BLaER1 treated with 17β-estradiol and CSF1 and Interleukin-3, amounts not matched to agents 10 nM and 100 nM (cell line): Measurements from ENCODE around the gene CTTN.

Experiments used
- H3K27ac ChIP-seq, 11 experiments: shearing (Covaris generic); formaldehyde crosslinking; 2 replicates each; pipeline ENCODE4 v1.8.1; 2022
- H3K27me3 ChIP-seq, 11 experiments: shearing (Covaris generic); formaldehyde crosslinking; 2 replicates each; pipeline ENCODE4 v1.8.1; 2022
- H3K36me3 ChIP-seq, 11 experiments: shearing (Covaris generic); formaldehyde crosslinking; 2 replicates each; pipeline ENCODE4 v1.8.1; 2022
- H3K4me1 ChIP-seq, 10 experiments: shearing (Covaris generic); formaldehyde crosslinking; 2 replicates each; pipeline ENCODE4 v1.8.1; 2022
- H3K4me2 ChIP-seq, 11 experiments: shearing (Covaris generic); formaldehyde crosslinking; 2 replicates each; pipeline ENCODE4 v1.8.1; 2022
- H3K4me3 ChIP-seq, 10 experiments: shearing (Covaris generic); formaldehyde crosslinking; 2 replicates each; pipeline ENCODE4 v1.8.1; 2022
- H3K9ac ChIP-seq, 11 experiments: shearing (Covaris generic); formaldehyde crosslinking; 2 replicates each; pipeline ENCODE4 v1.8.1; 2022
- H3K9me3 ChIP-seq, 11 experiments: shearing (Covaris generic); formaldehyde crosslinking; replicated peaks in 1 of 11; 2 replicates each; pipeline ENCODE4 v1.8.1; 2022
- H4K20me1 ChIP-seq, 11 experiments: shearing (Covaris generic); formaldehyde crosslinking; 2 replicates each; pipeline ENCODE4 v1.8.1; 2022
- Cebpa-rat ChIP-seq, 11 experiments: shearing (Covaris generic); IDR thresholded peaks; 2 replicates each; pipeline ENCODE4 v1.8.1; 2022

CTTN gene

GRCh38 chr11:70432065-70432464 lies 33.7 kb downstream of the CTTN start:
- H3K9me3 ChIP-seq, result no peaks in the 10 kb centered on the region
- H3K9ac ChIP-seq, result peak overlapping the region in 4 of 11 experiments; percentile 7 to 47 (median 16); a peak in 3 of 22 replicates
- no peak overlapping the region; a peak in 1 of 20 replicates for H3K4me3 ChIP-seq
- H3K27ac ChIP-seq, result peak overlapping the region in 1 of 11 experiments; percentile 1; a peak in 2 of 22 replicates
- peaks cover 48 to 80% (median 76%) of the 10 kb centered on the region in 10 experiments for H3K4me1 ChIP-seq
- peaks cover 0 to 89% (median 7%) of the 10 kb centered on the region in 11 experiments; a peak in 16 of 22 replicates for H4K20me1 ChIP-seq
- TF ChIP-seq Cebpa-rat (IDR thresholded peaks at IDR 0.05), result no peak
- peak overlapping the region; percentile 15 to 87 (median 74) for H3K4me2 ChIP-seq
- H3K36me3 ChIP-seq, result no peaks in the 10 kb centered on the region
- H3K27me3 ChIP-seq, result peaks cover 18 to 100% (median 40%) of the 10 kb centered on the region in 11 experiments; a peak in 18 of 22 replicates

- peak overlapping the region; percentile 15 to 87 (median 74) for H3K4me2 ChIP-seq
- peaks cover 0 to 89% (median 8%) of the 10 kb centered on the region in 11 experiments; a peak in 16 of 22 replicates for H4K20me1 ChIP-seq
- TF ChIP-seq Cebpa-rat (IDR thresholded peaks at IDR 0.05), result no peak
- H3K27ac ChIP-seq, result peak overlapping the region in 1 of 11 experiments; percentile 1; a peak in 2 of 22 replicates
- peak overlapping the region in 4 of 11 experiments; percentile 9 to 47 (median 21); a peak in 3 of 22 replicates for H3K9ac ChIP-seq
- H3K4me1 ChIP-seq, result peaks cover 53 to 85% (median 81%) of the 10 kb centered on the region in 10 experiments
- no peaks in the 10 kb centered on the region for H3K9me3 ChIP-seq
- no peak overlapping the region for H3K4me3 ChIP-seq
- peaks cover 18 to 100% (median 40%) of the 10 kb centered on the region in 11 experiments; a peak in 18 of 22 replicates for H3K27me3 ChIP-seq
- no peaks in the 10 kb centered on the region for H3K36me3 ChIP-seq
These were observed 34.3 kb downstream of the CTTN start for GRCh38 chr11:70432580-70432979.

- peak overlapping the region in 10 of 11 experiments; percentile 66 to 87 (median 74); a peak in 19 of 22 replicates for H3K4me2 ChIP-seq
- peaks cover 0 to 93% (median 8%) of the 10 kb centered on the region in 11 experiments; a peak in 16 of 22 replicates for H4K20me1 ChIP-seq
- H3K4me1 ChIP-seq, result peaks cover 56 to 90% (median 86%) of the 10 kb centered on the region in 10 experiments
- peak overlapping the region in 3 of 11 experiments; percentile 9 to 21 (median 13); a peak in 3 of 22 replicates for H3K9ac ChIP-seq
- H3K4me3 ChIP-seq, result no peak overlapping the region
- peaks cover 18 to 100% (median 40%) of the 10 kb centered on the region in 11 experiments; a peak in 18 of 22 replicates for H3K27me3 ChIP-seq
- peak overlapping the region in 1 of 11 experiments; percentile 1; a peak in 1 of 22 replicates for H3K27ac ChIP-seq
- no peaks in the 10 kb centered on the region for H3K9me3 ChIP-seq
- H3K36me3 ChIP-seq, result no peaks in the 10 kb centered on the region
- no peak for TF ChIP-seq Cebpa-rat (IDR thresholded peaks at IDR 0.05)
These were observed 34.7 kb downstream of the CTTN start for GRCh38 chr11:70433038-70433437.

GRCh38 chr11:70433526-70433925 lies 35.2 kb downstream of the CTTN start:
- no peak for TF ChIP-seq Cebpa-rat (IDR thresholded peaks at IDR 0.05)
- peak overlapping the region; percentile 64 to 87 (median 75) for H3K4me2 ChIP-seq
- H3K4me1 ChIP-seq, result peaks cover 61 to 95% (median 91%) of the 10 kb centered on the region in 10 experiments
- no peaks in the 10 kb centered on the region for H3K36me3 ChIP-seq
- peaks cover 0 to 96% (median 8%) of the 10 kb centered on the region in 11 experiments; a peak in 16 of 22 replicates for H4K20me1 ChIP-seq
- no peaks in the 10 kb centered on the region for H3K9me3 ChIP-seq
- H3K27ac ChIP-seq, result no peak overlapping the region
- H3K9ac ChIP-seq, result peak overlapping the region in 2 of 11 experiments; percentile 13 to 30; a peak in 2 of 22 replicates
- H3K4me3 ChIP-seq, result no peak overlapping the region
- peaks cover 18 to 100% (median 40%) of the 10 kb centered on the region in 11 experiments; a peak in 18 of 22 replicates for H3K27me3 ChIP-seq

GRCh38 chr11:70433966-70434812 lies 35.9 kb downstream of the CTTN start:
- Histone ChIP-seq H3K9me3 (no peaks in the 10 kb centered on the region), H3K27me3 (peaks cover 18 to 98% (median 40%) of the 10 kb centered on the region in 11 experiments; a peak in 18 of 22 replicates), H3K4me1 (peaks cover 65 to 100% (median 96%) of the 10 kb centered on the region in 10 experiments), H3K4me2 (peak overlapping the region; percentile 64 to 87 (median 75)), H3K27ac (no peak overlapping the region), H4K20me1 (peaks cover 0 to 90% (median 8%) of the 10 kb centered on the region in 11 experiments; a peak in 16 of 22 replicates), H3K36me3 (no peaks in the 10 kb centered on the region), H3K9ac (peak overlapping the region in 4 of 11 experiments; percentile 15 to 43 (median 29); a peak in 3 of 22 replicates), H3K4me3 (no peak overlapping the region)
- no peak for TF ChIP-seq Cebpa-rat (IDR thresholded peaks at IDR 0.05)

GRCh38 chr11:70434813-70435278 lies 36.5 kb downstream of the CTTN start:
- TF ChIP-seq Cebpa-rat (IDR thresholded peaks at IDR 0.05), result no peak
- no peaks in the 10 kb centered on the region for H3K9me3 ChIP-seq
- H3K4me2 ChIP-seq, result peak overlapping the region; percentile 64 to 87 (median 75)
- no peaks in the 10 kb centered on the region for H3K36me3 ChIP-seq
- no peak overlapping the region for H3K4me3 ChIP-seq
- H3K4me1 ChIP-seq, result peaks cover 65 to 100% (median 91%) of the 10 kb centered on the region in 10 experiments
- H3K27me3 ChIP-seq, result peaks cover 18 to 95% (median 40%) of the 10 kb centered on the region in 11 experiments; a peak in 18 of 22 replicates
- peaks cover 0 to 83% (median 8%) of the 10 kb centered on the region in 11 experiments; a peak in 16 of 22 replicates for H4K20me1 ChIP-seq
- peak overlapping the region in 1 of 11 experiments; percentile 43; a peak in 1 of 22 replicates for H3K9ac ChIP-seq
- no peak overlapping the region for H3K27ac ChIP-seq

- Histone ChIP-seq H3K27me3 (peaks cover 18 to 90% (median 40%) of the 10 kb centered on the region in 11 experiments; a peak in 18 of 22 replicates), H3K4me2 (peak overlapping the region in 8 of 11 experiments; percentile 71 to 87 (median 80); a peak in 15 of 22 replicates), H4K20me1 (peaks cover 0 to 78% (median 8%) of the 10 kb centered on the region in 11 experiments; a peak in 15 of 22 replicates), H3K27ac (no peak overlapping the region), H3K9ac (no peak overlapping the region; a peak in 1 of 22 replicates), H3K4me1 (peaks cover 60 to 100% (median 86%) of the 10 kb centered on the region in 10 experiments), H3K9me3 (no peaks in the 10 kb centered on the region), H3K4me3 (no peak overlapping the region), H3K36me3 (no peaks in the 10 kb centered on the region)
- no peak for TF ChIP-seq Cebpa-rat (IDR thresholded peaks at IDR 0.05)
These were observed 37.0 kb downstream of the CTTN start for GRCh38 chr11:70435361-70435760.

- Histone ChIP-seq H3K9ac (no peak overlapping the region; a peak in 1 of 22 replicates), H3K4me3 (no peak overlapping the region), H4K20me1 (peaks cover 0 to 72% (median 8%) of the 10 kb centered on the region in 11 experiments; a peak in 13 of 22 replicates), H3K36me3 (no peaks in the 10 kb centered on the region), H3K4me2 (peak overlapping the region in 8 of 11 experiments; percentile 71 to 87 (median 80); a peak in 15 of 22 replicates), H3K9me3 (no peaks in the 10 kb centered on the region), H3K4me1 (peaks cover 64 to 94% (median 84%) of the 10 kb centered on the region in 10 experiments), H3K27me3 (peaks cover 18 to 84% (median 37%) of the 10 kb centered on the region in 11 experiments; a peak in 18 of 22 replicates), H3K27ac (no peak overlapping the region)
- TF ChIP-seq Cebpa-rat (IDR thresholded peaks at IDR 0.05), result no peak
These were observed 37.6 kb downstream of the CTTN start for GRCh38 chr11:70435765-70436500.
